Esophagus muscularis mucosa (tissue), 3 donors: Measurements from ENCODE around the gene FHL5.

Experiments used
- CTCF ChIP-seq, 3 experiments: fragments of 200-600 bp in 2 of 3; fragments of 450-650 bp in 1 of 3; sonication (generic) in 2 of 3; IDR thresholded peaks; one replicate each; pipeline ENCODE4 v1.5.1; 2017 to 2019; ENCODE audit warnings: antibody characterized with exemption in 3 of 3, mild to moderate bottlenecking in 2 of 3, moderate library complexity in 1 of 3
- POLR2A ChIP-seq: fragments of 450-650 bp; IDR thresholded peaks from one replicate; pipeline ENCODE4 v1.6.1; 2017; ENCODE audit warnings: antibody characterized with exemption, moderate library complexity, mild to moderate bottlenecking, low read depth
- POLR2AphosphoS5 ChIP-seq, 2 donors: sonication (generic); formaldehyde crosslinking; IDR thresholded peaks; one replicate each; pipeline ENCODE4 v1.6.1; 2017; ENCODE audit warnings: antibody characterized with exemption in 2 of 2

GRCh38 chr6:96611342-96611991 lies 48.5 kb downstream of the FHL5 start:
- TF ChIP-seq CTCF (IDR thresholded peaks at IDR 0.05) (no peak), POLR2A (no peak), POLR2AphosphoS5 (IDR thresholded peaks at IDR 0.05) (no peak)
